ENCODE results near the gene PPOX.
A peak's percentile ranks its signal among the peaks of the same experiment; 100 is the strongest.

PPOX gene

GRCh38 chr1:161145832-161146231 lies 20.4 kb upstream of the PPOX start:
- no peak overlapping the region for H3K27ac ChIP-seq (replicated peaks)
- DNase-seq (ENCODE audit: low read depth in 1 of 2, low spot score in 1 of 2): no peak
- H3K4me3 ChIP-seq (replicated peaks; ENCODE audit: insufficient read depth, low read length): no peak overlapping the region
- no peaks in the 10 kb centered on the region for H3K27me3 ChIP-seq (ENCODE audit: insufficient read depth, poor library complexity, severe bottlenecking)
- no peak for TF ChIP-seq CTCF (IDR thresholded peaks at IDR 0.05; ENCODE audit: insufficient read depth, low read length)
- TF ChIP-seq GABPA (IDR thresholded peaks at IDR 0.05; ENCODE audit: low read depth): no peak
- TF ChIP-seq POLR2AphosphoS5 (IDR thresholded peaks at IDR 0.05; ENCODE audit: low read depth): no peak

- Histone ChIP-seq H3K4me3 (replicated peaks; ENCODE audit: insufficient read depth, low read length) (peak overlapping the region; percentile 87), H3K27ac (replicated peaks) (peak overlapping the region; percentile 99), H3K27me3 (ENCODE audit: insufficient read depth, poor library complexity, severe bottlenecking) (no peaks in the 10 kb centered on the region)
- DNase-seq (ENCODE audit: low read depth in 1 of 2, low spot score in 1 of 2): no peak
- TF ChIP-seq REST (IDR thresholded peaks at IDR 0.05; ENCODE audit: insufficient replicate concordance, low read depth) (no peak), SPI1 (IDR thresholded peaks at IDR 0.05; ENCODE audit: borderline replicate concordance, low read depth) (no peak), GABPA (IDR thresholded peaks at IDR 0.05; ENCODE audit: low read depth) (no peak), CTCF (IDR thresholded peaks at IDR 0.05; ENCODE audit: insufficient read depth, low read length) (no peak), POLR2AphosphoS5 (IDR thresholded peaks at IDR 0.05; ENCODE audit: low read depth) (no peak)
These were observed 13.1 kb upstream of the PPOX start for GRCh38 chr1:161153176-161153575.

- no peak for TF ChIP-seq CTCF (IDR thresholded peaks at IDR 0.05; ENCODE audit: insufficient read depth, low read length)
- TF ChIP-seq REST (IDR thresholded peaks at IDR 0.05; ENCODE audit: insufficient replicate concordance, low read depth): peak; percentile 82
- TF ChIP-seq POLR2AphosphoS5 (IDR thresholded peaks at IDR 0.05; ENCODE audit: low read depth): peak; percentile 96
- peak; percentile 97 for TF ChIP-seq GABPA (IDR thresholded peaks at IDR 0.05; ENCODE audit: low read depth)
- TF ChIP-seq SPI1 (IDR thresholded peaks at IDR 0.05; ENCODE audit: borderline replicate concordance, low read depth): peak; percentile 86
- Histone ChIP-seq H3K27me3 (ENCODE audit: insufficient read depth, poor library complexity, severe bottlenecking) (no peaks in the 10 kb centered on the region), H3K4me3 (replicated peaks; ENCODE audit: insufficient read depth, low read length) (peak within 1 kb of the TSS; percentile 87), H3K27ac (replicated peaks) (peak within 1 kb of the TSS; percentile 99)
- DNase-seq (ENCODE audit: low read depth in 1 of 2, low spot score in 1 of 2): peak; percentile 77 to 88
These were observed 12.4 kb upstream of the PPOX start, which contains the start of gene UFC1 for GRCh38 chr1:161153682-161154337. Gene UFC1, plus strand, starts transcription at chr1:161153978. Its CDS starts 20 bp downstream, at chr1:161153998.

DNA sequence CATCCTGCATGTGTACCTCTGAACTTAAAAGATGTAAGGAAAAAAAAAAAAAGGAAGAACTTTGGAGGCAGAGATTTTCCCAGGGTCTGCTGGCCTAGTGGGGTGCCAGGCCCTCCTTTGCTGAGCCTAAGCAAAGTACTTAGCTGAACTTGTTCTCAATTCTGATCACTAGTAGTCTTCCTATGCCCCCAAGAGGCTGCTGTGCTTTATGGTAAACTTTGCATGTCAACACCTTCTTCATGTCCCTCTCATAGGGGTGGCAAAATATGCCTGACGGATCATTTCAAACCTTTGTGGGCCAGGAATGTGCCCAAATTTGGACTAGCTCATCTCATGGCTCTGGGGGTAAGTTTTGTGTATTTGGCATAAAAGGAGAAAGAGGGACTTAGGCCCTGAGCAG lies 8.4 kb upstream of the PPOX start:
- H3K4me3 ChIP-seq (replicated peaks; ENCODE audit: insufficient read depth, low read length): no peak overlapping the region
- no peak overlapping the region for H3K27ac ChIP-seq (replicated peaks)
- no peak for TF ChIP-seq REST (IDR thresholded peaks at IDR 0.05; ENCODE audit: insufficient replicate concordance, low read depth)
- no peak for TF ChIP-seq POLR2AphosphoS5 (IDR thresholded peaks at IDR 0.05; ENCODE audit: low read depth)
- no peak for TF ChIP-seq CTCF (IDR thresholded peaks at IDR 0.05; ENCODE audit: insufficient read depth, low read length)
- TF ChIP-seq SPI1 (IDR thresholded peaks at IDR 0.05; ENCODE audit: borderline replicate concordance, low read depth): no peak
- no peak for TF ChIP-seq GABPA (IDR thresholded peaks at IDR 0.05; ENCODE audit: low read depth)
- no peaks in the 10 kb centered on the region for H3K27me3 ChIP-seq (ENCODE audit: insufficient read depth, poor library complexity, severe bottlenecking)
- no peak for DNase-seq (ENCODE audit: low read depth in 1 of 2, low spot score in 1 of 2)
